PFSK-1 (cell line): ENCODE results near the gene DMKN.

Experiments
- FOXP2 ChIP-seq: optimal IDR thresholded peaks from 2 replicates; pipeline ENCODE3; 2011; ENCODE audit warnings: borderline replicate concordance, control low read depth, inconsistent platforms; ENCODE audit not compliant: insufficient read depth; ENCODE audit errors: extremely low read length, extremely low read depth
- POLR2AphosphoS5 ChIP-seq: IDR thresholded peaks from 2 replicates; pipeline ENCODE4 v1.6.1; 2012; ENCODE audit warnings: low read depth, mild to moderate bottlenecking, control low read depth, low read length, moderate library complexity
- SIN3A ChIP-seq: IDR thresholded peaks from 2 replicates; pipeline ENCODE4 v1.6.1; 2012; ENCODE audit warnings: mild to moderate bottlenecking, low read length, moderate library complexity, borderline replicate concordance; ENCODE audit not compliant: insufficient read depth
- TAF1 ChIP-seq: IDR thresholded peaks from 2 replicates; pipeline ENCODE4 v1.6.1; 2012; ENCODE audit warnings: low read length, control low read depth, borderline replicate concordance; ENCODE audit not compliant: insufficient read depth
- TF ChIP-seq, protein P1 (sequence below), 2 experiments: IDR thresholded peaks; 2 replicates each; pipeline versions ENCODE4 v1.6.1 to v1.8.0; 2011 to 2012; ENCODE audit warnings: low read depth in 2 of 2, low read length in 2 of 2, control low read depth in 1 of 2, inconsistent platforms in 1 of 2, mild to moderate bottlenecking in 1 of 2, moderate library complexity in 1 of 2; ENCODE audit not compliant: insufficient read depth in 1 of 2

The DMKN gene

DNA sequence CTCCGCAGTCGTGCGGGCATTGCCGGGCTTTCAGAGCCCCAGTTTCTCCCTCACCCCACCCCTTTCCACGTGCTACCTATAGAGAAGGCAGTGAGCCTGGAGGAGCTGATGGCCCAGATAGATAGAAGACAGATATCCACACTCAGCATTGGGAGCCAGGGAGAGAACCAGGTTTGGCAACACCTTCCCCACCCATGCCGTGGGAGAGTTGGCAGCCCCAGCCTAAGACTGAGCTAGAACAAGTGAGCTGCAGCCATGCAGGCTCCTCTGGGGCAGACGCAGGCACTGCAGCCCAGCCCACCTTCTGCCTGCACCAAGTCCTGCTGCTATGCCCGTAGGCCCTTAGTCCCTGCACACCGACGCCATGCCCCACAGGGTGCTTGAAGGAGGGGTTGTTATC lies 12.8 kb downstream of the DMKN start:
- no peak for TF ChIP-seq TAF1

DNA sequence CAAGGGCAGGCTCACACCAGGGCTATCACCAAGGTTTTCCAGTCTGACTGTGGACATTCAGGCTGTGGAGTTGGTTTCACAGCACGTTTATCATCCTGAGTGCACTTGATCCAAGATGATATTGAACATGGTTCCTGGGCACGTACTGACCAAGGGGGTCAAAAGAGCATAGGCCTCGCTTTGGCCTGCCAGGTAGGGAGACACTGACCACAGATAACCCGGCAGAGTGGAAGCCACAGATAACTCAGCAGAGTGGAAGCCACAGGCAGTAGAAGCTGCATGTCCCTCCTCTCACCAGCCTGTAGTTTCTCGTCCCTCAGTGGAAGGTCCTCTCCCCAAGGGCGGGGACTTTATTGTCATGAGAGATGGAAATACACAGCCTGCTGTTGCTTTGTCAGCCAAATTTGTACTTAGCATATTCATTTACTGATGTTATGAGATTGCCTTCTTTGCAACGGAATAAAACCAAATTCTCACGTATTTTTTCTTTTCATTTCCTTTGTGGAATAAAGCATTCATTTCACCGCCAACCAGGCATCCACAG lies 14.4 kb downstream of the DMKN start:
- TF ChIP-seq TAF1 (no peak), SIN3A (no peak), POLR2AphosphoS5 (no peak), FOXP2 (no peak)
- TF ChIP-seq, protein P1, sequence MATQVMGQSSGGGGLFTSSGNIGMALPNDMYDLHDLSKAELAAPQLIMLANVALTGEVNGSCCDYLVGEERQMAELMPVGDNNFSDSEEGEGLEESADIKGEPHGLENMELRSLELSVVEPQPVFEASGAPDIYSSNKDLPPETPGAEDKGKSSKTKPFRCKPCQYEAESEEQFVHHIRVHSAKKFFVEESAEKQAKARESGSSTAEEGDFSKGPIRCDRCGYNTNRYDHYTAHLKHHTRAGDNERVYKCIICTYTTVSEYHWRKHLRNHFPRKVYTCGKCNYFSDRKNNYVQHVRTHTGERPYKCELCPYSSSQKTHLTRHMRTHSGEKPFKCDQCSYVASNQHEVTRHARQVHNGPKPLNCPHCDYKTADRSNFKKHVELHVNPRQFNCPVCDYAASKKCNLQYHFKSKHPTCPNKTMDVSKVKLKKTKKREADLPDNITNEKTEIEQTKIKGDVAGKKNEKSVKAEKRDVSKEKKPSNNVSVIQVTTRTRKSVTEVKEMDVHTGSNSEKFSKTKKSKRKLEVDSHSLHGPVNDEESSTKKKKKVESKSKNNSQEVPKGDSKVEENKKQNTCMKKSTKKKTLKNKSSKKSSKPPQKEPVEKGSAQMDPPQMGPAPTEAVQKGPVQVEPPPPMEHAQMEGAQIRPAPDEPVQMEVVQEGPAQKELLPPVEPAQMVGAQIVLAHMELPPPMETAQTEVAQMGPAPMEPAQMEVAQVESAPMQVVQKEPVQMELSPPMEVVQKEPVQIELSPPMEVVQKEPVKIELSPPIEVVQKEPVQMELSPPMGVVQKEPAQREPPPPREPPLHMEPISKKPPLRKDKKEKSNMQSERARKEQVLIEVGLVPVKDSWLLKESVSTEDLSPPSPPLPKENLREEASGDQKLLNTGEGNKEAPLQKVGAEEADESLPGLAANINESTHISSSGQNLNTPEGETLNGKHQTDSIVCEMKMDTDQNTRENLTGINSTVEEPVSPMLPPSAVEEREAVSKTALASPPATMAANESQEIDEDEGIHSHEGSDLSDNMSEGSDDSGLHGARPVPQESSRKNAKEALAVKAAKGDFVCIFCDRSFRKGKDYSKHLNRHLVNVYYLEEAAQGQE (IDR thresholded peaks at IDR 0.05; ENCODE audit: insufficient read depth in 1 of 2, low read depth in 2 of 2, low read length in 2 of 2), result no peak

DNA sequence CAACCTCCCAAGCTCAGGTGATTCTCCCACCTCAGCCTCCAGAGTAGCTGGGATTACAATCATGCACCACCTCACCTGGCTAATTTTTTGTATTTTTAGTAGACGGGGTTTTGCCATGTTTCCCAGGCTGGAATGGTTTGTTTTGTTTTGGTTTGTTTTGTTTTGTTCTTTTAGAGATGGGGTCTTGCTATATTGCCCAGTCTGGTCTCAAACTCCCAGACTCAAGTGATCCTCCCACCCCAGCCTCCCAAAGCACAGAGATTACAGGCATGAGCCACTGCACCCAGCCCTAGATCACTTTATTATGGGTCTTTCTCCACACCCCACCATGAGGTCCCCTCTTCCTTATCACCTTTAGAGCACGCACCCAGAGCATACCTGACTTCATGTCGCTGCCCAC lies 15.2 kb downstream of the DMKN start:
- TF ChIP-seq SIN3A, result no peak
- no peak for TF ChIP-seq FOXP2
- no peak for TF ChIP-seq TAF1
- no peak for TF ChIP-seq POLR2AphosphoS5
- TF ChIP-seq, protein P1 (IDR thresholded peaks at IDR 0.05; ENCODE audit: insufficient read depth in 1 of 2, low read depth in 2 of 2, low read length in 2 of 2), result no peak

DNA sequence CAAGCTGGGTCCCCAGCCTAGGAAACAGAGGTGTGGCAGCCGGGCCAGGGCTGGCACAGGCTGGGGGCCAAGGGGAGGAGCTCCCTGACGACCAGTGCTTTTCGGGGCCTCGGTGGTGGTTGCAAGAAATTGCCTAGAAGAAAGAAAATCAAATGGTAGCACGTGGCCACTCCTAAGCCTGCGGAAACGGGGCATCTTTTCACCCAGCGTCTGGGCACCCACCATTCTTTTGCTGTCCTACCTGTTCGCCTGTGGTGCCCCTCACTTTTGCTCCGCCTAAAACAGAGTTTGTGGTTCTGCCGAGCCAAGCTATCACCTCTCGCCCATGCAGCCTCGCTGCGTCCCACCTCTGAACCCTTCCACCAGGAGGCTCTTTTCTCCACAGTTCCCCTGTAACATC lies 16.0 kb downstream of the DMKN start:
- no peak for TF ChIP-seq FOXP2
- no peak for TF ChIP-seq POLR2AphosphoS5
- TF ChIP-seq, protein P1 (IDR thresholded peaks at IDR 0.05; ENCODE audit: insufficient read depth in 1 of 2, low read depth in 2 of 2, low read length in 2 of 2), result no peak
- no peak for TF ChIP-seq TAF1
- TF ChIP-seq SIN3A, result no peak

DNA sequence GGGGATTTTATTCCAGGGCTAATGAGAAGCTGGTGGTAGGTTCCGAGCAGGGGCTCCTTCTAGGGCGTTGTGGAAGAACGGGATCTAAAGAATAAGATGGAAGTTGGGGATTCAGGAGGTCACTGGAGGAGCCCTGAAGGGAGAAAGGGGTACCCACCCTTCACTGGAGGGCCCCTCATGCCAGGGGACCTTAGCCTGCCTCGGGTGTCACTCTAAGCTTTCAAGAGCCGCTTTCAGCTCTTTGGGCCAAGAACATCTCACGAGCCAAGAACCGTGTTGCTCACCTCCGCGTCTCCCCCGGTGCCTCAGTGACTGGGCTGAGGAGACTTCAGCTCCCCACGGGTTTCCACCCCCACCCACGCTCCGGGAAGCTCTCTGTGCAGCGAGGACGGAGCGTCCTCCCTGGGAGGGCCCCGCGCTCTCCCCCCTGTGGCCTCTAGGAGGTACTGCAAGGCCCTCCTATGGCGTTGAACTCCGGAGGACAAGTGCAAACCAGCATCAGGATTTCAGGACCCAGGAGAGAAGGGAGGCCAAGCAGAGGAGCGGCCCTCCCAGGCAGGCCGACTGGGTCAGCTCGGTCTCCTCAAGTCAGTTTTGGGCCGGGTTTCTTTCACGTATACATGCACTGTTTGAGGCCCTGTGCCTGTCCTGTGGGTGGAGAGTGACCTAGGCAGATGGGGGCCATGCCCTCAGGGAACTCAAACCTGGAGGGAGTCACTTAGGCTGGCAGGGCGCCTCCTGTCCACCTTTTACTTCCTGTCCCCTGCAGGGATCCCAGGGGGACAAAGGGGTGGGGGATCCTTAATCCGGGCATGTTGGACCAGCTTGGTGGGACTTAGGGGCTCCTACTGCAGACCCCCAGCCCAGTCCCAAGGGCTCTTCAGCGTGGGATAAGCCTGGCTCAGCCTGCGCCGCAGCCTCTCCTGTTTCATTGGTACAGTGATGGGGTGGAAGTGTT lies 18.1 kb downstream of the DMKN start:
- TF ChIP-seq TAF1 (no peak), SIN3A (no peak), POLR2AphosphoS5 (no peak), FOXP2 (no peak)
- TF ChIP-seq, protein P1 (IDR thresholded peaks at IDR 0.05; ENCODE audit: insufficient read depth in 1 of 2, low read depth in 2 of 2, low read length in 2 of 2), result no peak
